NB4 (cell line): Measurements from ENCODE around the gene KIAA0930.
A peak's percentile ranks its signal among the peaks of the same experiment; 100 is the strongest.

Source experiments
- DNase-seq: peaks from one replicate; pipeline ENCODE4 v3.0.0; 2010; ENCODE audit warnings: low read depth
- H3K4me3 ChIP-seq: one replicate; pipeline ENCODE4 v1.5.1; 2011; ENCODE audit warnings: mild to moderate bottlenecking, low read depth, low read length, moderate library complexity
- MAX ChIP-seq: IDR thresholded peaks from 2 replicates; pipeline ENCODE4 v1.6.1; 2011; ENCODE audit warnings: low read depth, low read length
- MYC ChIP-seq: IDR thresholded peaks from 2 replicates; pipeline ENCODE4 v1.6.1; 2011; ENCODE audit warnings: low read depth, low read length
- POLR2A ChIP-seq: IDR thresholded peaks from 2 replicates; pipeline ENCODE4 v1.6.1; 2011; ENCODE audit warnings: mild to moderate bottlenecking; ENCODE audit not compliant: insufficient read length; ENCODE audit errors: extremely low read depth
- TF ChIP-seq, protein P1 (sequence below): IDR thresholded peaks from one replicate; pipeline ENCODE4 v1.5.1; 2012; ENCODE audit warnings: low read depth, low read length

Gene KIAA0930

DNA sequence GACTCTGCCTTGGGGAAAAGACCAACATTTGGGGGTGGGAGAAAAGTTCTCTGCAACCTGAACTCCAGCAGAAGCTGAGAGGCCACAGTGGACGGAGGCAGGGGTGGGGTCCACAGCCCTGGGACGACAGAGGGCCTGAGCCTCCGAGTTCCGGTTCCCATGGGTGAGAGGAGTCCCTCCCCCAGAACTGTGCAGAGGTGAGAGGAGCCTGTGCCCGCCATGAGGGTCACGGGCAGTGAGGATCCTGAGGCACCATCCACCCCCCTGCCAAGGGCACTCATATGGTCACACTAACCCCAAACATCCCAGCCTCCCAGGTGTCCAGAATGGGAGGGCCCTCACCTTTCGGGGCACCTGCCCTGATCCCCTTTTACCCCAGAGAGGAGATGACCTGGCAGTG, 30.5 kb downstream of the KIAA0930 start:
- H3K4me3 ChIP-seq = no peak overlapping the region
- no peak for TF ChIP-seq MAX
- TF ChIP-seq, protein P1, sequence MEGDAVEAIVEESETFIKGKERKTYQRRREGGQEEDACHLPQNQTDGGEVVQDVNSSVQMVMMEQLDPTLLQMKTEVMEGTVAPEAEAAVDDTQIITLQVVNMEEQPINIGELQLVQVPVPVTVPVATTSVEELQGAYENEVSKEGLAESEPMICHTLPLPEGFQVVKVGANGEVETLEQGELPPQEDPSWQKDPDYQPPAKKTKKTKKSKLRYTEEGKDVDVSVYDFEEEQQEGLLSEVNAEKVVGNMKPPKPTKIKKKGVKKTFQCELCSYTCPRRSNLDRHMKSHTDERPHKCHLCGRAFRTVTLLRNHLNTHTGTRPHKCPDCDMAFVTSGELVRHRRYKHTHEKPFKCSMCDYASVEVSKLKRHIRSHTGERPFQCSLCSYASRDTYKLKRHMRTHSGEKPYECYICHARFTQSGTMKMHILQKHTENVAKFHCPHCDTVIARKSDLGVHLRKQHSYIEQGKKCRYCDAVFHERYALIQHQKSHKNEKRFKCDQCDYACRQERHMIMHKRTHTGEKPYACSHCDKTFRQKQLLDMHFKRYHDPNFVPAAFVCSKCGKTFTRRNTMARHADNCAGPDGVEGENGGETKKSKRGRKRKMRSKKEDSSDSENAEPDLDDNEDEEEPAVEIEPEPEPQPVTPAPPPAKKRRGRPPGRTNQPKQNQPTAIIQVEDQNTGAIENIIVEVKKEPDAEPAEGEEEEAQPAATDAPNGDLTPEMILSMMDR = no peak
- TF ChIP-seq POLR2A = no peak
- no peak for TF ChIP-seq MYC
- no peak for DNase-seq

- TF ChIP-seq, protein P1 = peak; percentile 59
- no peak for TF ChIP-seq POLR2A
- no peak for TF ChIP-seq MAX
- no peak overlapping the region for H3K4me3 ChIP-seq
- DNase-seq = peak; percentile 28
Measured at GRCh38 chr22:45208993-45209838, 31.5 kb downstream of the KIAA0930 start.

- TF ChIP-seq MAX (no peak), MYC (no peak), POLR2A (no peak)
- TF ChIP-seq, protein P1 = no peak
- no peak overlapping the region for H3K4me3 ChIP-seq
- DNase-seq = no peak
Measured at GRCh38 chr22:45208696-45208992, 32.0 kb downstream of the KIAA0930 start.

GRCh38 chr22:45207981-45208664, 32.6 kb downstream of the KIAA0930 start:
- no peak for TF ChIP-seq MAX
- no peak for TF ChIP-seq MYC
- TF ChIP-seq, protein P1 = no peak
- no peak for TF ChIP-seq POLR2A
- DNase-seq = no peak
- no peak overlapping the region for H3K4me3 ChIP-seq

GRCh38 chr22:45207533-45207932, 33.2 kb downstream of the KIAA0930 start:
- H3K4me3 ChIP-seq = no peak overlapping the region
- DNase-seq = no peak
- TF ChIP-seq MAX (no peak), POLR2A (no peak), MYC (no peak)
- TF ChIP-seq, protein P1 = no peak

- no peak overlapping the region for H3K4me3 ChIP-seq
- TF ChIP-seq POLR2A (no peak), MYC (no peak), MAX (no peak)
- TF ChIP-seq, protein P1 = no peak
- DNase-seq = no peak
Measured at GRCh38 chr22:45206233-45206632, 34.5 kb downstream of the KIAA0930 start.
